HuH-7 (cell line): ENCODE data around the gene CROCC2.

ENCODE experiments used
- DNase-seq: peaks from one replicate; pipeline ENCODE4 v3.0.0; 2011; ENCODE audit warnings: low spot score

CROCC2 gene

GRCh38 chr2:240891492-240892340 is 14.4 kb upstream of the CROCC2 start:
- no peak for DNase-seq

GRCh38 chr2:240892356-240892755 is 13.8 kb upstream of the CROCC2 start:
- DNase-seq, result no peak

- DNase-seq, result no peak
These were observed 13.2 kb upstream of the CROCC2 start for GRCh38 chr2:240892925-240893324.

- no peak for DNase-seq
These were observed 12.7 kb upstream of the CROCC2 start for GRCh38 chr2:240893363-240893844.

GRCh38 chr2:240894006-240894405 is 12.1 kb upstream of the CROCC2 start:
- DNase-seq, result no peak

- no peak for DNase-seq
These were observed 11.1 kb upstream of the CROCC2 start for GRCh38 chr2:240894836-240895558.

- no peak for DNase-seq
These were observed 10.3 kb upstream of the CROCC2 start, which contains the start of gene MAB21L4 for GRCh38 chr2:240895656-240896388. MAB21L4 (minus strand) TSS chr2:240896156; CDS start chr2:240895997, 159 bp downstream.

- DNase-seq, result no peak
These were observed 9.7 kb upstream of the CROCC2 start for GRCh38 chr2:240896394-240896793.

- DNase-seq, result peak; percentile 79
These were observed 9.1 kb upstream of the CROCC2 start for GRCh38 chr2:240896871-240897692.

GRCh38 chr2:240898108-240898730 is 7.9 kb upstream of the CROCC2 start:
- DNase-seq, result no peak

- DNase-seq, result peak; percentile 55
These were observed 7.2 kb upstream of the CROCC2 start for GRCh38 chr2:240898731-240899467.

GRCh38 chr2:240899468-240899865 is 6.7 kb upstream of the CROCC2 start:
- no peak for DNase-seq

- DNase-seq, result no peak
These were observed 5.8 kb upstream of the CROCC2 start for GRCh38 chr2:240900141-240900860.

- no peak for DNase-seq
These were observed 4.0 kb upstream of the CROCC2 start for GRCh38 chr2:240901986-240902614.

- no peak for DNase-seq
These were observed 3.5 kb upstream of the CROCC2 start for GRCh38 chr2:240902615-240903041.

- no peak for DNase-seq
These were observed 2.7 kb upstream of the CROCC2 start for GRCh38 chr2:240903191-240904060.

GRCh38 chr2:240904216-240905175 is 1.6 kb upstream of the CROCC2 start:
- no peak for DNase-seq
